ENCODE data around the gene CTSZ. TPM values are rescaled to one million over a fixed set of nuclear protein-coding genes. Genes with fewer than 3 reads are reported as not detected.

The CTSZ gene
- total RNA-seq, 1 experiment from 2014 or later = 113 TPM

DNA sequence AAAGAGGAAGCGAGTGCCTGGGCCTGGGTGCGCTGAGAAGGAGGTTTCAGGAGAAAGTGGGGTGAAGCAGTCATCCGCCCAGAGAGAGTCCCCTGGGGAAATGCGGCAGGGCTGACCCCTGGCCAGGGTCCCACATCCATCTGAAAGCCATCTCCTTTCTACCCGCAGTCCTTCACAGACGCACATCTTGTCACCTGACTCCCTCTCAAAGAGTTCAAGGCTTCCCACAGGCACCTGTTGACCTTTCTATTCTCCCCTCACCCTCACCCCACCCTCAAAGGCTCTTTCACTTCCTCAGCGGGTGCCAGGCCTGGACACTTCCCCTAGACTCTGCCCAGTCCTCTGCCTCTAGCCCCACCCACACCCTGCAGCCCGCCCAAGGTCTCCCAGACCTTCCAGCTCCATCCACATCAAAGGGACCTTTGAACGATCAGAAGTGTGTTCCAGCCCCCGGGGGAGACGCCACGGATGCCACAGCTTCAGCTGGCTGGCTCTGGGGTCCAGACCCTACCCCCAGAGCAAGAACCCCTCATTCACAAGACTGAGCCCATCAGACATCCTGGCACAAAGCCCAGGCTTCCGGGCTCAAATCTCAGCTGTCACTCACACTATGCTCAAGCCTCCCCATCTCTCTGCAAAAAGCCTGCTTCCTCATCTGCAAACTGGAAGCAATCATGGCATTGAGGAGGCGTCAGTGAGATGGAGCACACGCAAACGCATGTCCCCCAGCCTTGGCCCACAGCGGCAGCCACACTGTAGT is 2.1 kb downstream of the CTSZ start:
- Histone ChIP-seq H3K27me3 (ENCODE audit: control insufficient read depth, insufficient read depth, low read length) (no peaks in the 10 kb centered on the region), H3K4me1 (ENCODE audit: control insufficient read depth, insufficient read depth, low read length) (peaks cover 13% of the 10 kb centered on the region), H3K9me3 (ENCODE audit: control insufficient read depth, insufficient read depth, low read depth, low read length) (no peaks in the 10 kb centered on the region), H3K4me3 (ENCODE audit: low read depth in 2 of 2, low read length in 2 of 2) (no peak overlapping the region), H3K36me3 (ENCODE audit: control insufficient read depth, insufficient read depth, low read length) (no peaks in the 10 kb centered on the region), H3K27ac (ENCODE audit: low read length) (no peak overlapping the region)
- BruUV-seq (replicated peaks) = no TSS peak
- ATAC-seq = no peak
- TF ChIP-seq TCF7L2 (IDR thresholded peaks at IDR 0.05; ENCODE audit: low read depth, low read length) = no peak
- TF ChIP-seq, protein P1, sequence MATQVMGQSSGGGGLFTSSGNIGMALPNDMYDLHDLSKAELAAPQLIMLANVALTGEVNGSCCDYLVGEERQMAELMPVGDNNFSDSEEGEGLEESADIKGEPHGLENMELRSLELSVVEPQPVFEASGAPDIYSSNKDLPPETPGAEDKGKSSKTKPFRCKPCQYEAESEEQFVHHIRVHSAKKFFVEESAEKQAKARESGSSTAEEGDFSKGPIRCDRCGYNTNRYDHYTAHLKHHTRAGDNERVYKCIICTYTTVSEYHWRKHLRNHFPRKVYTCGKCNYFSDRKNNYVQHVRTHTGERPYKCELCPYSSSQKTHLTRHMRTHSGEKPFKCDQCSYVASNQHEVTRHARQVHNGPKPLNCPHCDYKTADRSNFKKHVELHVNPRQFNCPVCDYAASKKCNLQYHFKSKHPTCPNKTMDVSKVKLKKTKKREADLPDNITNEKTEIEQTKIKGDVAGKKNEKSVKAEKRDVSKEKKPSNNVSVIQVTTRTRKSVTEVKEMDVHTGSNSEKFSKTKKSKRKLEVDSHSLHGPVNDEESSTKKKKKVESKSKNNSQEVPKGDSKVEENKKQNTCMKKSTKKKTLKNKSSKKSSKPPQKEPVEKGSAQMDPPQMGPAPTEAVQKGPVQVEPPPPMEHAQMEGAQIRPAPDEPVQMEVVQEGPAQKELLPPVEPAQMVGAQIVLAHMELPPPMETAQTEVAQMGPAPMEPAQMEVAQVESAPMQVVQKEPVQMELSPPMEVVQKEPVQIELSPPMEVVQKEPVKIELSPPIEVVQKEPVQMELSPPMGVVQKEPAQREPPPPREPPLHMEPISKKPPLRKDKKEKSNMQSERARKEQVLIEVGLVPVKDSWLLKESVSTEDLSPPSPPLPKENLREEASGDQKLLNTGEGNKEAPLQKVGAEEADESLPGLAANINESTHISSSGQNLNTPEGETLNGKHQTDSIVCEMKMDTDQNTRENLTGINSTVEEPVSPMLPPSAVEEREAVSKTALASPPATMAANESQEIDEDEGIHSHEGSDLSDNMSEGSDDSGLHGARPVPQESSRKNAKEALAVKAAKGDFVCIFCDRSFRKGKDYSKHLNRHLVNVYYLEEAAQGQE (IDR thresholded peaks at IDR 0.05; ENCODE audit: insufficient read depth in 1 of 2, low read depth in 2 of 2, low read length in 1 of 2) = no peak
- TF ChIP-seq POLR2AphosphoS5 (IDR thresholded peaks at IDR 0.05; ENCODE audit: low read depth, low read length) = no peak
- TF ChIP-seq, protein P2, sequence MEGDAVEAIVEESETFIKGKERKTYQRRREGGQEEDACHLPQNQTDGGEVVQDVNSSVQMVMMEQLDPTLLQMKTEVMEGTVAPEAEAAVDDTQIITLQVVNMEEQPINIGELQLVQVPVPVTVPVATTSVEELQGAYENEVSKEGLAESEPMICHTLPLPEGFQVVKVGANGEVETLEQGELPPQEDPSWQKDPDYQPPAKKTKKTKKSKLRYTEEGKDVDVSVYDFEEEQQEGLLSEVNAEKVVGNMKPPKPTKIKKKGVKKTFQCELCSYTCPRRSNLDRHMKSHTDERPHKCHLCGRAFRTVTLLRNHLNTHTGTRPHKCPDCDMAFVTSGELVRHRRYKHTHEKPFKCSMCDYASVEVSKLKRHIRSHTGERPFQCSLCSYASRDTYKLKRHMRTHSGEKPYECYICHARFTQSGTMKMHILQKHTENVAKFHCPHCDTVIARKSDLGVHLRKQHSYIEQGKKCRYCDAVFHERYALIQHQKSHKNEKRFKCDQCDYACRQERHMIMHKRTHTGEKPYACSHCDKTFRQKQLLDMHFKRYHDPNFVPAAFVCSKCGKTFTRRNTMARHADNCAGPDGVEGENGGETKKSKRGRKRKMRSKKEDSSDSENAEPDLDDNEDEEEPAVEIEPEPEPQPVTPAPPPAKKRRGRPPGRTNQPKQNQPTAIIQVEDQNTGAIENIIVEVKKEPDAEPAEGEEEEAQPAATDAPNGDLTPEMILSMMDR (IDR thresholded peaks at IDR 0.05) = no peak
- TF ChIP-seq SIN3A (IDR thresholded peaks at IDR 0.05; ENCODE audit: borderline replicate concordance, insufficient read depth, low read depth, low read length) = no peak
- ChIA-PET POLR2A (no interaction called here), CTCF (no interaction called here)
- intact Hi-C loops (cut with micrococcal nuclease; ENCODE audit: unreplicated experiment) (no loop called here), in situ Hi-C loops (cut with HindIII; ENCODE audit: low pct_unique_long_range_greater_than_20kb, low sequenced_read_pairs) (no loop called here)
- DNase-seq (ENCODE audit: low read depth, low spot score) = no peak

DNA sequence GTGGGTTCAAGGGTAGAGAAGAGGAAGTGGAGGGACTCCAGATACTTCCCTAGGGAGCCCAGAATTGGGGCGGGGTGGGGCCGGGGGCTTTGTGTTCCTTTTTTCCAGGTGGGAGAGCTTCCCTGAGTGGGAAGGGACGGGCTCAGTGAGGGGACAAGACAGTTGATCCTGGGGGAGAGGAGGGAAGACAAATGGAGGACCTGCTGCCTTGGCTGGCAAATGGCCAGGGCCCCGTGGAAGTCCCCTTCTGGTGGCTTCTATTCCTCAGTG is 2.6 kb downstream of the CTSZ start:
- Histone ChIP-seq H3K27me3 (ENCODE audit: control insufficient read depth, insufficient read depth, low read length) (no peaks in the 10 kb centered on the region), H3K36me3 (ENCODE audit: control insufficient read depth, insufficient read depth, low read length) (no peaks in the 10 kb centered on the region), H3K4me3 (ENCODE audit: low read depth in 2 of 2, low read length in 2 of 2) (no peak overlapping the region), H3K9me3 (ENCODE audit: control insufficient read depth, insufficient read depth, low read depth, low read length) (no peaks in the 10 kb centered on the region), H3K4me1 (ENCODE audit: control insufficient read depth, insufficient read depth, low read length) (peaks cover 13% of the 10 kb centered on the region), H3K27ac (ENCODE audit: low read length) (no peak overlapping the region)
- BruUV-seq (replicated peaks) = no TSS peak
- TF ChIP-seq, protein P2 (IDR thresholded peaks at IDR 0.05) = no peak
- TF ChIP-seq, protein P1 (IDR thresholded peaks at IDR 0.05; ENCODE audit: insufficient read depth in 1 of 2, low read depth in 2 of 2, low read length in 1 of 2) = no peak
- TF ChIP-seq POLR2AphosphoS5 (IDR thresholded peaks at IDR 0.05; ENCODE audit: low read depth, low read length) (no peak), TCF7L2 (IDR thresholded peaks at IDR 0.05; ENCODE audit: low read depth, low read length) (no peak), SIN3A (IDR thresholded peaks at IDR 0.05; ENCODE audit: borderline replicate concordance, insufficient read depth, low read depth, low read length) (no peak)
- DNase-seq (ENCODE audit: low read depth, low spot score) (no peak), ATAC-seq (no peak)
- intact Hi-C loops (cut with micrococcal nuclease; ENCODE audit: unreplicated experiment) (no loop called here), in situ Hi-C loops (cut with HindIII; ENCODE audit: low pct_unique_long_range_greater_than_20kb, low sequenced_read_pairs) (no loop called here)
- POLR2A ChIA-PET = no interaction called here
- CTCF ChIA-PET = no interaction called here

Measured in Panc1 (cell line).